GM21447 (cell line): Measurements from ENCODE around the gene LENG8.

Experiments used
- ATAC-seq: cut with Tn5 transposase; IDR thresholded peaks from one replicate; pipeline ENCODE4 v1.9.1; 2021; ENCODE audit not compliant: unreplicated experiment

Gene LENG8

GRCh38 chr19:54422136-54422535 is 26.9 kb upstream of the LENG8 start:
- ATAC-seq = no peak

GRCh38 chr19:54424201-54424600 is 24.8 kb upstream of the LENG8 start:
- no peak for ATAC-seq

- no peak for ATAC-seq
These were observed 24.2 kb upstream of the LENG8 start for GRCh38 chr19:54424660-54425381.

- ATAC-seq = no peak
These were observed 23.6 kb upstream of the LENG8 start for GRCh38 chr19:54425382-54425723.

- ATAC-seq = no peak
These were observed 22.6 kb upstream of the LENG8 start for GRCh38 chr19:54426291-54426931.

- ATAC-seq = no peak
These were observed 21.4 kb upstream of the LENG8 start for GRCh38 chr19:54427586-54427985.

GRCh38 chr19:54428323-54429175 is 20.4 kb upstream of the LENG8 start:
- ATAC-seq = no peak

GRCh38 chr19:54429176-54429495 is 19.9 kb upstream of the LENG8 start:
- no peak for ATAC-seq

- no peak for ATAC-seq
These were observed 19.3 kb upstream of the LENG8 start for GRCh38 chr19:54429545-54430227.

- ATAC-seq = no peak
These were observed 18.4 kb upstream of the LENG8 start for GRCh38 chr19:54430306-54431254.

GRCh38 chr19:54431255-54431838 is 17.7 kb upstream of the LENG8 start:
- ATAC-seq = no peak

- ATAC-seq = no peak
These were observed 16.8 kb upstream of the LENG8 start for GRCh38 chr19:54432144-54432738.

- ATAC-seq = no peak
These were observed 15.3 kb upstream of the LENG8 start for GRCh38 chr19:54433697-54434096.

- ATAC-seq = no peak
These were observed 14.7 kb upstream of the LENG8 start for GRCh38 chr19:54434112-54434872.

- no peak for ATAC-seq
These were observed 14.2 kb upstream of the LENG8 start for GRCh38 chr19:54434873-54435214.

GRCh38 chr19:54435551-54436016 is 13.4 kb upstream of the LENG8 start:
- ATAC-seq = no peak

- ATAC-seq = no peak
These were observed 12.9 kb upstream of the LENG8 start for GRCh38 chr19:54436031-54436523.

- no peak for ATAC-seq
These were observed 12.3 kb upstream of the LENG8 start for GRCh38 chr19:54436628-54437252.
